Retinal pigment epithelial cell (primary cell): ENCODE results near the gene ZNF618.

Source experiments
- DNase-seq: peaks from one replicate; pipeline ENCODE4 v3.0.0-alpha.2; 2010; ENCODE audit warnings: low read depth
- H3K4me3 ChIP-seq: 2 replicates; pipeline ENCODE4 v1.5.1; 2011; ENCODE audit warnings: mild to moderate bottlenecking, low read length, control low read depth, moderate library complexity
- TF ChIP-seq, protein P1 (sequence below): conservative IDR thresholded peaks from 2 replicates; pipeline ENCODE4 v1.5.1; 2011; ENCODE audit warnings: low read depth, low read length, control low read depth, inconsistent platforms

ZNF618 gene

DNA sequence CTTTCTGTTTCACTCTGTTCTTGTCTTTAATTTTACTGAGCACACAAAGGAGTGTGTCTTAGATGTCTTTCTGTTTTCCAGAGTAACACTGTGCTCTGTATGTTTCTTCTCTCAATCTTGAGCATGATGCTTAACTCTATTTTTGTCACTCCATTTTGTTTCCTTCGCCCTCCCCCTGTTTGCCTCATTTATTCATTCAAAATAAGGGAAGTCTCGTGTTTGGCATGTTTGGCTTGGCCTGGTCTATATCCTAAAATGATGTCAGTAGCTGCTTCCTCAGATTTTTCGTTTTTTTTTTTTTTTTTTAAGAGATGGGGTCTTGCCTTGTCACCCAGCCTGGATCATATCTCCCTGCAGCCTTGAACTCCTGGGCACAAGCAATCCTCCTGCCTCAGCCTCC is 22.0 kb downstream of the ZNF618 start:
- H3K4me3 ChIP-seq, result no peak overlapping the region
- no peak for DNase-seq
- TF ChIP-seq, protein P1, sequence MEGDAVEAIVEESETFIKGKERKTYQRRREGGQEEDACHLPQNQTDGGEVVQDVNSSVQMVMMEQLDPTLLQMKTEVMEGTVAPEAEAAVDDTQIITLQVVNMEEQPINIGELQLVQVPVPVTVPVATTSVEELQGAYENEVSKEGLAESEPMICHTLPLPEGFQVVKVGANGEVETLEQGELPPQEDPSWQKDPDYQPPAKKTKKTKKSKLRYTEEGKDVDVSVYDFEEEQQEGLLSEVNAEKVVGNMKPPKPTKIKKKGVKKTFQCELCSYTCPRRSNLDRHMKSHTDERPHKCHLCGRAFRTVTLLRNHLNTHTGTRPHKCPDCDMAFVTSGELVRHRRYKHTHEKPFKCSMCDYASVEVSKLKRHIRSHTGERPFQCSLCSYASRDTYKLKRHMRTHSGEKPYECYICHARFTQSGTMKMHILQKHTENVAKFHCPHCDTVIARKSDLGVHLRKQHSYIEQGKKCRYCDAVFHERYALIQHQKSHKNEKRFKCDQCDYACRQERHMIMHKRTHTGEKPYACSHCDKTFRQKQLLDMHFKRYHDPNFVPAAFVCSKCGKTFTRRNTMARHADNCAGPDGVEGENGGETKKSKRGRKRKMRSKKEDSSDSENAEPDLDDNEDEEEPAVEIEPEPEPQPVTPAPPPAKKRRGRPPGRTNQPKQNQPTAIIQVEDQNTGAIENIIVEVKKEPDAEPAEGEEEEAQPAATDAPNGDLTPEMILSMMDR, result no peak

GRCh38 chr9:113898596-113898995 is 22.5 kb downstream of the ZNF618 start:
- no peak for DNase-seq
- TF ChIP-seq, protein P1, result no peak
- H3K4me3 ChIP-seq, result no peak overlapping the region

DNA sequence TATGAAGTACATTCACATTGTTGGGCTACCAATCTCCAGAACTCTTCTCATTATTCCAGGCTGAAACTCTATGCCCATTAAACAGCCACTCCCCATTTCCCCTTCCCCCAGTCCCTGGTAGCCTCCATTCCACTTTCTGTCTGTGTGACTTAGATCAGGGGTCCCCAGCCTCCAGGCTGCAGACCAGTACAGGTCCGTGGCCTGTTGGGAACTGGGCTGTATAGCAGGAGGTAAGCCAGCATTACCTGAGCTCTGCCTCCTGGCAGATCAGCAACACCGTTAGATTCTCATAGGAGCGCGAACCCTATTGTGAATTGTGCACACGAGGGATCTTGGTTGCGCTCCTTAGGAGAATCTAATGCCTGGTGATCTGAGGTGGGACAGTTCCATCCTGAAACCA is 23.1 kb downstream of the ZNF618 start:
- DNase-seq, result no peak
- TF ChIP-seq, protein P1, result no peak
- H3K4me3 ChIP-seq, result no peak overlapping the region

DNA sequence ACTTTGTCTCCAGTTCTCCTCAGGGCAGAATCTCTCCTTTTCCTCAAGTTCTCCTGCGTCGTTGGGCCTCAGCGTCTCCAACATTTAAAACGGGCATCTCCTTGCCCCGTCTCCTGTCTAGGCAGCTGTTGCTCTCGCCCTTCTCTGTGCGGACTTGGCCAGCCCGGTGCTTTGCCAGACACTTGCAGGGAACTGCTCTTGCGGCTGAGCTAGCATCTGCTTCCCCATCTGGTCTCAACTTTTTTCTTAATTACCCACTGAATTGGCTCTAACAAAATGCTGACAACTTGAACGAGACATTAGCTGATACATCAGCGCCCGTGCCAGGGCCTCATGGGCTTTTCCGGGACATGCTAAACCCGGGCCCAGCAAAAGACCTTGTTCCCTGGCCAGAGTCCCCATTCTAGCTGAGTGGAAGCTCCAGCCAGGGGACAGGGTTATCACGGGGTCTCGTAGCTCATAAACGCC is 25.1 kb downstream of the ZNF618 start:
- DNase-seq, result no peak
- H3K4me3 ChIP-seq, result no peak overlapping the region
- TF ChIP-seq, protein P1, result no peak

DNA sequence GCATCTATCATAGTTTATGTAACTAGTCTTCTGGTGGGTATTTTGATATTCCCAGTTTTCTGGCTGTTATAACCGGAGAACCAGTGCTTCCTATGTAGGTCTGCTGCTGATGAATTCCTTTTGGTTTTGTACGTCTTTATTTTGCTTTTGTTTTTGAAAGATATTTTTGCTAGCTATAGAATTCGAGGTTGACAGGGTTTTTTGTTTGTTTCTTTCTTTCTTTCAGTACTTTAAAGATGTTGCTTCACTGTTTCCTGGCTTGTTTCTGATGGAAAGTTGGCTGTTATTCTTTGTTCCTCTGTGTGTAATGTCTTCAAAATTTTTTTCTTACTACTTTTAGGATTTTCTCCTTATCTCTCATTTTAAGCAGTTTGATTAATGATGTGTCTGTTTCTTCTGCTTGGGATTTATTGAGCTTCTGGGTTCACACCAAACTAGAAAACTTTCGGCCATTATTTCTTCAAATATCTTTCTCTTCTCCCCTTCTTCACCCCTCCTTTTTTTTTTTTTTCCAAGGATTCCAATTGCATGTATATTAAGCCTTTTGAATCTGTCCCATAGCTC is 27.5 kb downstream of the ZNF618 start:
- TF ChIP-seq, protein P1, result no peak
- no peak overlapping the region for H3K4me3 ChIP-seq
- DNase-seq, result no peak

DNA sequence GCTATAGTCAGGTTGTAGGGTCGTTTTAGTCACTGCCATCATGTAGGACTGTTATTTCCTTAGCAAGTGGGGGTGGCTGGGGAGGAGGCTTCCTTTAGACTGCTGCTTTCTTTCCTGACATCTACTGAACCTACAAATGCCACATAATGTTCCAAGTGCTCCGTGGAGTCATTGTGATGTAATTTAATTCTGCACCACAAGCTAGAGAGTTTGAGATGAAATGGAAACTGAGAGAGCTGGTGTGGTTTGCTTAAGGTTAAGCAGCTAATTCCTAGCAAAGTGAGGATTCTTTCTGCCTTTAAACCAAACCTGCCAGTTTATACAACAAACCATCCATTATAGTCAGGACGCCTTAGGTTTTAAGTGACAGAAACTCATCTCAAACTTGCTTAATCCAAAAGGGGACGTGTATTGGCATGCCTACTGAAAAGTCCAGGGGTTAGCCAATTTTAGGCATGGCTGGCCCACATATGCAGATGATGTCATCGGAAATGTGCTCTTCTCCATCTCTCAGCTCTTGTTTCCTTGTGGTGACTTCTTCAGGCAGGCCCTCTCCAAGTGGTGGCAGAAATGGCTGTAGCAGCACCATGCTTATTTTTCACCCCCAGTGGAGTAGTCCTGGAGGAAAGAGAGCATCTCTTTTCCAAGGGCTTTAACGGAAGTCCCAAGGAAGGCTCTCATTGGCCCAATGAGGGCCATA is 30.5 kb downstream of the ZNF618 start:
- TF ChIP-seq, protein P1, result no peak
- no peak for DNase-seq

DNA sequence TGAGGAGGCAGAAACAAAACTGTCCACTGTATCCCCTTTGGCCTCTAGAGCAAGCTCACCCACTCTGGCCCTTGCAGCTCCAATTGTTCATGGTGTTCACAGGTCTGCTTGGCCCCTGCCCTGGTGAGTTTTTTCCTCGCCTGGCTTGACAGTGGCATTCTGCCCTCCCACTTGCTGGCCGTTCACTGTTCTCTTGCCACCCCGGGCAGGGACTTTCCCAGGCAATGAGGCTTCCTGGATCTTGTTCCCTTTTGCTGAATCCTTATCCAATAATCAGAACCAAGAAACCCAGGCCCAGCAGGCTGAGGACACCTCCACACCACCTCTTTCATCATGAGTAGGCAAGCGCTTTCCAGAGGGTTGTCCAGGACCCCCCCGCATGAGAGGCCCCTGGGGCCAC is 31.2 kb downstream of the ZNF618 start:
- H3K4me3 ChIP-seq, result no peak overlapping the region
- DNase-seq, result no peak
- TF ChIP-seq, protein P1, result no peak

More for the DNA sequence above, 30.5 kb downstream of the ZNF618 start:
- H3K4me3 ChIP-seq, result no peak overlapping the region
